Astrocyte (in vitro differentiated cells and primary cell): ENCODE results near the gene TLX3. TPM values are rescaled to one million over a fixed set of nuclear protein-coding genes. Genes with fewer than 3 reads are reported as not detected.
A peak's percentile ranks its signal among the peaks of the same experiment; 100 is the strongest.

Experiments
- DNase-seq: peaks from one replicate; pipeline ENCODE4 v3.0.0-alpha.2; 2010; ENCODE audit warnings: low read depth
- FAIRE-seq: peaks from 2 replicates; lab custom pipeline; 2011; peaks lifted over from hg19 to GRCh38; lab: Jason Lieb, UNC
- H2AFZ ChIP-seq: 2 replicates; pipeline ENCODE4 v1.6.0; 2012; ENCODE audit warnings: low read depth, low read length, inconsistent platforms
- H3K27ac ChIP-seq: 2 replicates; pipeline ENCODE4 v1.5.1; 2011; ENCODE audit warnings: low read depth, low read length, inconsistent platforms
- H3K27me3 ChIP-seq: 2 replicates; pipeline ENCODE4 v1.6.0; 2011; ENCODE audit warnings: low read length, inconsistent platforms; ENCODE audit not compliant: insufficient read depth
- H3K36me3 ChIP-seq: 2 replicates; pipeline ENCODE4 v1.5.1; 2011; ENCODE audit warnings: low read length, inconsistent platforms; ENCODE audit not compliant: insufficient read depth
- H3K4me1 ChIP-seq: 2 replicates; pipeline ENCODE4 v1.5.1; 2011; ENCODE audit warnings: low read length, inconsistent platforms; ENCODE audit not compliant: insufficient read depth
- H3K4me2 ChIP-seq: 2 replicates; pipeline ENCODE4 v1.6.0; 2012; ENCODE audit warnings: low read length, inconsistent platforms
- H3K4me3 ChIP-seq: 2 replicates; pipeline ENCODE4 v1.5.1; 2011; ENCODE audit warnings: low read depth, mild to moderate bottlenecking, low read length, inconsistent platforms; ENCODE audit not compliant: insufficient read depth
- H3K79me2 ChIP-seq: 2 replicates; pipeline ENCODE4 v1.6.0; 2012; ENCODE audit warnings: mild to moderate bottlenecking, low read length, inconsistent platforms; ENCODE audit not compliant: insufficient read depth
- H3K9ac ChIP-seq: 2 replicates; pipeline ENCODE4 v1.6.0; 2012; ENCODE audit warnings: mild to moderate bottlenecking, low read length, inconsistent platforms
- H3K9me3 ChIP-seq: 2 replicates; pipeline ENCODE4 v1.5.1; 2012; ENCODE audit warnings: low read depth, mild to moderate bottlenecking, low read length, inconsistent platforms; ENCODE audit not compliant: insufficient read depth
- H4K20me1 ChIP-seq: 2 replicates; pipeline ENCODE4 v1.6.0; 2012; ENCODE audit warnings: low read length, inconsistent platforms; ENCODE audit not compliant: insufficient read depth
- H3K27ac Mint-ChIP-seq: one replicate; pipeline ENCODE4 v1.8.0; 2021; ENCODE audit warnings: mild to moderate bottlenecking, mixed read lengths; ENCODE audit not compliant: unreplicated experiment
- H3K27me3 Mint-ChIP-seq: one replicate; pipeline ENCODE4 v1.8.0; 2021; ENCODE audit warnings: low read depth, mixed read lengths; ENCODE audit not compliant: unreplicated experiment
- H3K36me3 Mint-ChIP-seq: one replicate; pipeline ENCODE4 v1.8.0; 2021; ENCODE audit warnings: low read depth, mixed read lengths; ENCODE audit not compliant: unreplicated experiment
- H3K4me1 Mint-ChIP-seq: one replicate; pipeline ENCODE4 v1.8.0; 2021; ENCODE audit warnings: low read depth, mixed read lengths; ENCODE audit not compliant: unreplicated experiment
- H3K4me3 Mint-ChIP-seq: one replicate; pipeline ENCODE4 v1.8.0; 2021; ENCODE audit warnings: mild to moderate bottlenecking, moderate library complexity, mixed read lengths; ENCODE audit not compliant: unreplicated experiment
- H3K9me3 Mint-ChIP-seq: one replicate; pipeline ENCODE4 v1.8.0; 2021; ENCODE audit warnings: mild to moderate bottlenecking, mixed read lengths; ENCODE audit not compliant: unreplicated experiment
- CTCF ChIP-seq: IDR thresholded peaks from 2 replicates; pipeline ENCODE4 v1.5.1; 2011; ENCODE audit warnings: low read depth, mild to moderate bottlenecking, inconsistent platforms, low read length, moderate library complexity; ENCODE audit not compliant: insufficient read depth
- EZH2 ChIP-seq: IDR thresholded peaks from 2 replicates; pipeline ENCODE4 v1.6.1; 2012; ENCODE audit warnings: mild to moderate bottlenecking, low read length, inconsistent platforms; ENCODE audit not compliant: insufficient read depth
- total RNA-seq: library from RNA; stranded (reverse); gene quantifications from 2 replicates; pipeline ENCODE4 v1.2.1, GENCODE V29; 2021

TLX3 gene
- total RNA-seq, 1 donor from 2014 or later: not detected

- H3K79me2 ChIP-seq: no peaks in the 10 kb centered on the region
- H3K9me3 Mint-ChIP-seq: no peaks in the 10 kb centered on the region
- peak; percentile 32 for TF ChIP-seq CTCF
- no peak for TF ChIP-seq EZH2
- peaks cover 2% of the 10 kb centered on the region for H3K36me3 Mint-ChIP-seq
- no peaks in the 10 kb centered on the region for H4K20me1 ChIP-seq
- no peak overlapping the region for H3K27ac ChIP-seq
- no peak overlapping the region for H3K9ac ChIP-seq
- FAIRE-seq (peak; percentile 43), DNase-seq (no peak)
- no peak overlapping the region for H3K4me3 ChIP-seq
- no peak overlapping the region for H3K27ac Mint-ChIP-seq
- no peak overlapping the region for H3K4me2 ChIP-seq
- H3K4me1 Mint-ChIP-seq: peaks cover 8% of the 10 kb centered on the region
- no peaks in the 10 kb centered on the region for H3K4me1 ChIP-seq
- peaks cover 2% of the 10 kb centered on the region for H3K27me3 Mint-ChIP-seq
- no peaks in the 10 kb centered on the region for H3K27me3 ChIP-seq
- no peaks in the 10 kb centered on the region for H3K9me3 ChIP-seq
- H3K36me3 ChIP-seq: no peaks in the 10 kb centered on the region
- H3K4me3 Mint-ChIP-seq: no peak overlapping the region
- no peak overlapping the region for H2AFZ ChIP-seq
Observed at GRCh38 chr5:171272996-171273970, 35.8 kb upstream of the TLX3 start.

- no peak overlapping the region for H3K27ac ChIP-seq
- H3K4me1 ChIP-seq: no peaks in the 10 kb centered on the region
- no peak overlapping the region for H2AFZ ChIP-seq
- DNase-seq (no peak), FAIRE-seq (no peak)
- H3K4me1 Mint-ChIP-seq: peaks cover 2% of the 10 kb centered on the region
- H3K27me3 Mint-ChIP-seq: peaks cover 4% of the 10 kb centered on the region
- no peaks in the 10 kb centered on the region for H3K36me3 ChIP-seq
- no peak overlapping the region for H3K4me3 Mint-ChIP-seq
- TF ChIP-seq EZH2: no peak
- no peak for TF ChIP-seq CTCF
- H3K36me3 Mint-ChIP-seq: no peaks in the 10 kb centered on the region
- no peaks in the 10 kb centered on the region for H4K20me1 ChIP-seq
- no peaks in the 10 kb centered on the region for H3K27me3 ChIP-seq
- H3K9ac ChIP-seq: no peak overlapping the region
- no peak overlapping the region for H3K4me2 ChIP-seq
- H3K27ac Mint-ChIP-seq: no peak overlapping the region
- H3K4me3 ChIP-seq: no peak overlapping the region
- no peaks in the 10 kb centered on the region for H3K9me3 ChIP-seq
- H3K9me3 Mint-ChIP-seq: no peaks in the 10 kb centered on the region
- no peaks in the 10 kb centered on the region for H3K79me2 ChIP-seq
Observed at GRCh38 chr5:171275841-171276544, 33.1 kb upstream of the TLX3 start.
